ENCODE data around the gene EHMT2.

EHMT2 gene

GRCh38 chr6:31888276-31889258 is 8.9 kb downstream of the EHMT2 start:
- no peak for DNase-seq (ENCODE audit: low read depth in 2 of 2)

- no peak for DNase-seq (ENCODE audit: low read depth in 2 of 2)
These were observed 10.1 kb downstream of the EHMT2 start for GRCh38 chr6:31887173-31888007.

- DNase-seq (ENCODE audit: low read depth in 2 of 2): no peak
These were observed 10.9 kb downstream of the EHMT2 start for GRCh38 chr6:31886541-31886991.

GRCh38 chr6:31884528-31885035 is 12.9 kb downstream of the EHMT2 start:
- no peak for DNase-seq (ENCODE audit: low read depth in 2 of 2)

- DNase-seq (ENCODE audit: low read depth in 2 of 2): no peak
These were observed 13.8 kb downstream of the EHMT2 start for GRCh38 chr6:31883676-31884075.

- no peak for DNase-seq (ENCODE audit: low read depth in 2 of 2)
These were observed 15.2 kb downstream of the EHMT2 start for GRCh38 chr6:31882344-31882743.

GRCh38 chr6:31881136-31881859 is 16.2 kb downstream of the EHMT2 start:
- DNase-seq (ENCODE audit: low read depth in 2 of 2): no peak

- no peak for DNase-seq (ENCODE audit: low read depth in 2 of 2)
These were observed 16.9 kb downstream of the EHMT2 start for GRCh38 chr6:31880616-31881015.

GRCh38 chr6:31879901-31880300 is 17.6 kb downstream of the EHMT2 start:
- DNase-seq (ENCODE audit: low read depth in 2 of 2): no peak

GRCh38 chr6:31879143-31879542 is 18.4 kb downstream of the EHMT2 start:
- no peak for DNase-seq (ENCODE audit: low read depth in 2 of 2)

- DNase-seq (ENCODE audit: low read depth in 2 of 2): no peak
These were observed 18.8 kb downstream of the EHMT2 start, which contains the start of gene SLC44A4 for GRCh38 chr6:31878726-31879125. Gene SLC44A4, minus strand, starts transcription at chr6:31878997. Its CDS starts 17 bp downstream, at chr6:31878980.

- DNase-seq (ENCODE audit: low read depth in 2 of 2): no peak
These were observed 19.3 kb downstream of the EHMT2 start for GRCh38 chr6:31878222-31878621.

- DNase-seq (ENCODE audit: low read depth in 2 of 2): no peak
These were observed 19.8 kb downstream of the EHMT2 start for GRCh38 chr6:31877651-31878161.

GRCh38 chr6:31877125-31877650 is 20.3 kb downstream of the EHMT2 start:
- DNase-seq (ENCODE audit: low read depth in 2 of 2): no peak

GRCh38 chr6:31876357-31876756 is 21.1 kb downstream of the EHMT2 start:
- no peak for DNase-seq (ENCODE audit: low read depth in 2 of 2)

GRCh38 chr6:31875877-31876276 is 21.6 kb downstream of the EHMT2 start:
- DNase-seq (ENCODE audit: low read depth in 2 of 2): no peak

- DNase-seq (ENCODE audit: low read depth in 2 of 2): no peak
These were observed 22.5 kb downstream of the EHMT2 start for GRCh38 chr6:31874836-31875572.

- no peak for DNase-seq (ENCODE audit: low read depth in 2 of 2)
These were observed 23.3 kb downstream of the EHMT2 start for GRCh38 chr6:31874084-31874670.

- no peak for DNase-seq (ENCODE audit: low read depth in 2 of 2)
These were observed 26.3 kb downstream of the EHMT2 start for GRCh38 chr6:31871046-31871659.
